Esophagus muscularis mucosa (tissue), 3 donors: ENCODE results near the gene TRIM59.

Experiments used
- CTCF ChIP-seq, 3 experiments: fragments of 200-600 bp in 2 of 3; fragments of 450-650 bp in 1 of 3; sonication (generic) in 2 of 3; IDR thresholded peaks; one replicate each; pipeline ENCODE4 v1.5.1; 2017 to 2019; ENCODE audit warnings: antibody characterized with exemption in 3 of 3, mild to moderate bottlenecking in 2 of 3, moderate library complexity in 1 of 3
- POLR2A ChIP-seq: fragments of 450-650 bp; IDR thresholded peaks from one replicate; pipeline ENCODE4 v1.6.1; 2017; ENCODE audit warnings: antibody characterized with exemption, moderate library complexity, mild to moderate bottlenecking, low read depth

GRCh38 chr3:160479376-160479775, 29.8 kb upstream of the TRIM59 start:
- TF ChIP-seq CTCF (IDR thresholded peaks at IDR 0.05): no peak
- TF ChIP-seq POLR2A: no peak
